Retinal pigment epithelial cell (primary cell): ENCODE results near the gene DOCK4.
"Not testable (repeated sequence)": the region's sequence is repeated elsewhere in the genome, so short reads cannot be mapped to it uniquely, and the experiment has no call there.

Experiments
- DNase-seq: peaks from one replicate; pipeline ENCODE4 v3.0.0-alpha.2; 2010; ENCODE audit warnings: low read depth
- H3K4me3 ChIP-seq: 2 replicates; pipeline ENCODE4 v1.5.1; 2011; ENCODE audit warnings: mild to moderate bottlenecking, low read length, control low read depth, moderate library complexity
- CTCF ChIP-seq: conservative IDR thresholded peaks from 2 replicates; pipeline ENCODE4 v1.5.1; 2011; ENCODE audit warnings: low read depth, low read length, control low read depth, inconsistent platforms

DOCK4 gene

GRCh38 chr7:111929264-111929663, 276.9 kb downstream of the DOCK4 start:
- DNase-seq, result no peak
- no peak overlapping the region for H3K4me3 ChIP-seq
- TF ChIP-seq CTCF, result peak; percentile 1

- no peak for TF ChIP-seq CTCF
- H3K4me3 ChIP-seq, result no peak overlapping the region
- DNase-seq, result no peak
Observed at GRCh38 chr7:111927353-111928019, 278.7 kb downstream of the DOCK4 start.

GRCh38 chr7:111920329-111920728, 285.9 kb downstream of the DOCK4 start:
- DNase-seq, result no peak
- no peak overlapping the region for H3K4me3 ChIP-seq
- no peak for TF ChIP-seq CTCF

GRCh38 chr7:111919631-111920179, 286.5 kb downstream of the DOCK4 start:
- H3K4me3 ChIP-seq, result no peak overlapping the region
- no peak for DNase-seq
- TF ChIP-seq CTCF, result no peak

- TF ChIP-seq CTCF, result no peak
- H3K4me3 ChIP-seq, result no peak overlapping the region
- DNase-seq, result no peak
Observed at GRCh38 chr7:111919164-111919563, 287.0 kb downstream of the DOCK4 start.

- TF ChIP-seq CTCF, result no peak
- H3K4me3 ChIP-seq, result no peak overlapping the region
- no peak for DNase-seq
Observed at GRCh38 chr7:111918461-111918860, 287.7 kb downstream of the DOCK4 start.

GRCh38 chr7:111917404-111917803, 288.8 kb downstream of the DOCK4 start:
- H3K4me3 ChIP-seq, DNase-seq: not testable (repeated sequence)

GRCh38 chr7:111914291-111914690, 291.9 kb downstream of the DOCK4 start:
- no peak for TF ChIP-seq CTCF
- no peak for DNase-seq

More at GRCh38 chr7:111914291-111914690, 291.9 kb downstream of the DOCK4 start:
- no peak overlapping the region for H3K4me3 ChIP-seq
